ENCODE data around the gene ACSS2. TPM values are rescaled to one million over a fixed set of nuclear protein-coding genes. Genes with fewer than 3 reads are reported as not detected.
"Not testable (repeated sequence)": the region's sequence is repeated elsewhere in the genome, so short reads cannot be mapped to it uniquely, and the experiment has no call there.

Gene ACSS2
- total RNA-seq, 1 experiment from 2014 or later, result 25.4 TPM

DNA sequence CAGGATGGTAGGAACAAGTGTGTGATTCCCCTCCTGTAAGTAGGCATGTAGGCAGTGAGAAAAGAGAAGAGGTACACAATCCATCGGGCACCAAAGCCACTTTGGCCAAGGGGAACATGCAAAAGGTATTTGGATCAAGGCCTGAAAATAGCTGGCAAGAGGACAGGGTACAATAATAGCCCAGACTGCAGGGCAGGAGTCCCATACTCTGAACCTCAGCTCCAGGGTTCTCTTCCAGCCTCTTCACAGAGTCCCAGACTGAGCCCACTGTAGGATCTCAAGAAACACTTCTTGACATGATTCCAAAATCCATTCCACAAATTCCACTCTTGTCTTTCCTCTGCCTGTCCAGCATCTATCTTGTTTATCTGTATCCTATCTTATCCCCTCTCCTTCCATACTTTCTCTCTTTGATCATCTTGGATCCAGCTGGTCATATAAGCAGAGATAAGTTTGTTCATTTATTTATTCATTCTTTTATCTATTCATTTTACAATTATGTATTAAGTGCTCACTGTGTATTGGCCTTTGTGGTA, 19.7 kb downstream of the ACSS2 start:
- Histone ChIP-seq H3K27ac (ENCODE audit: low read length) (no peak overlapping the region), H3K4me3 (ENCODE audit: low read depth in 2 of 2, low read length in 2 of 2) (no peak overlapping the region), H3K36me3 (ENCODE audit: control insufficient read depth, insufficient read depth, low read length) (no peaks in the 10 kb centered on the region), H3K27me3 (ENCODE audit: control insufficient read depth, insufficient read depth, low read length) (no peaks in the 10 kb centered on the region), H3K4me1 (ENCODE audit: control insufficient read depth, insufficient read depth, low read length) (no peaks in the 10 kb centered on the region), H3K9me3 (ENCODE audit: control insufficient read depth, insufficient read depth, low read depth, low read length) (no peaks in the 10 kb centered on the region)
- intact Hi-C loops (cut with micrococcal nuclease; ENCODE audit: unreplicated experiment), result no loop called here
- in situ Hi-C loops (cut with HindIII; ENCODE audit: low pct_unique_long_range_greater_than_20kb, low sequenced_read_pairs), result no loop called here
- POLR2A ChIA-PET, result no interaction called here
- ATAC-seq (no peak), DNase-seq (ENCODE audit: low read depth, low spot score) (no peak)
- CTCF ChIA-PET, result interaction anchor here (0.5 kb wide), 1 partner anchor 126 kb away, joined by 3 read pairs; no protein-coding TSS in a partner anchor
- TF ChIP-seq CTCF (IDR thresholded peaks at IDR 0.05), result no peak
- TF ChIP-seq TCF7L2 (IDR thresholded peaks at IDR 0.05; ENCODE audit: low read depth, low read length), result no peak
- no peak for TF ChIP-seq SIN3A (IDR thresholded peaks at IDR 0.05; ENCODE audit: borderline replicate concordance, insufficient read depth, low read depth, low read length)
- no peak for TF ChIP-seq POLR2AphosphoS5 (IDR thresholded peaks at IDR 0.05; ENCODE audit: low read depth, low read length)
- TF ChIP-seq REST (IDR thresholded peaks at IDR 0.05; ENCODE audit: insufficient read depth in 1 of 2, low read depth in 2 of 2, low read length in 1 of 2), result no peak
- no TSS peak for BruUV-seq (replicated peaks)

DNA sequence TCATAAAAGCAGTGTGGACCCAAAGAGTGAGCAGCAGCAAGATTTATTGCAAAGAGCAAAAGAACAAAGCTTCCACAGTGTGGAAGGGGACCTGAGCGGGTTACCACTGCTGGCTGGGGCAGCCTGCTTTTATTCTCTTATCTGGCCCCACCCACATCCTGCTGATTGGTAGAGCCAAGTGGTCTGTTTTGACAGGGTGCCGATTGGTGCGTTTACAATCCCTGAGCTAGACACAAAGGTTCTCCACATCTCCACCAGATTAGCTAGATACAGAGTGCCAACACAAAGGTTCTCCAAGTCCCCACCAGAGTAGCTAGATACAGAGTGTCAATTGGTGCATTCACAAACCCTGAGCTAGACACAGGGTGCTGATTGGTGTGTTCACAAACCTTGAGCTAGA, 21.7 kb downstream of the ACSS2 start:
- H3K9me3 ChIP-seq (ENCODE audit: control insufficient read depth, insufficient read depth, low read depth, low read length); BruUV-seq (replicated peaks); DNase-seq (ENCODE audit: low read depth, low spot score); in situ Hi-C loops (cut with HindIII; ENCODE audit: low pct_unique_long_range_greater_than_20kb, low sequenced_read_pairs); ATAC-seq; intact Hi-C loops (cut with micrococcal nuclease; ENCODE audit: unreplicated experiment); H3K4me1 ChIP-seq (ENCODE audit: control insufficient read depth, insufficient read depth, low read length); POLR2A ChIA-PET; CTCF ChIA-PET; H3K27ac ChIP-seq (ENCODE audit: low read length); H3K27me3 ChIP-seq (ENCODE audit: control insufficient read depth, insufficient read depth, low read length); H3K4me3 ChIP-seq (ENCODE audit: low read depth in 2 of 2, low read length in 2 of 2); H3K36me3 ChIP-seq (ENCODE audit: control insufficient read depth, insufficient read depth, low read length): not testable (repeated sequence)

DNA sequence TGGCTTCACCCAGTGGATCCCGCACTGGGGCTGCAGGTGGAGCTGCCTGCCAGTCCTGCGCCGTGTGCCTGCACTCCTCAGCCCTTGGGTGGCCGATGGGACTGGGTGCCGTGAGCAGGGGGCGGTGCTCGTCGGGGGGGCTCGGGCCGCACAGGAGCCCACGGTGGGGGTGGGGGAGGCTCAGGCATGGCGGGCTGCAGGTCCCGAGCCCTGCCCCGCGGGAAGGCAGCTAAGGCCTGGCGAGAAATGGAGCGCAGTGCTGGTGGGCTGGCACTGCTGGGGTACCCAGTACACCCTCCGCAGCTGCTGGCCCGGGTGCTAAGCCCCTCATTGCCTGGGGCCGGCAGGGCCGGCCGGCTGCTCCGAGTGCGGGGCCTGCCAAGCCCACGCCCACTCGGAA, 22.3 kb downstream of the ACSS2 start:
- POLR2A ChIA-PET; H3K9me3 ChIP-seq (ENCODE audit: control insufficient read depth, insufficient read depth, low read depth, low read length): not testable (repeated sequence)

More for the DNA sequence above, 22.3 kb downstream of the ACSS2 start:
- H3K27ac ChIP-seq (ENCODE audit: low read length); H3K27me3 ChIP-seq (ENCODE audit: control insufficient read depth, insufficient read depth, low read length); CTCF ChIA-PET; in situ Hi-C loops (cut with HindIII; ENCODE audit: low pct_unique_long_range_greater_than_20kb, low sequenced_read_pairs); ATAC-seq; H3K36me3 ChIP-seq (ENCODE audit: control insufficient read depth, insufficient read depth, low read length); DNase-seq (ENCODE audit: low read depth, low spot score); H3K4me1 ChIP-seq (ENCODE audit: control insufficient read depth, insufficient read depth, low read length); H3K4me3 ChIP-seq (ENCODE audit: low read depth in 2 of 2, low read length in 2 of 2); BruUV-seq (replicated peaks); intact Hi-C loops (cut with micrococcal nuclease; ENCODE audit: unreplicated experiment): not testable (repeated sequence)
